Limb (tissue), 2 donors: Measurements from ENCODE around the gene UFM1.
"Not testable (repeated sequence)": the region's sequence is repeated elsewhere in the genome, so short reads cannot be mapped to it uniquely, and the experiment has no call there.

Experiments
- DNase-seq, 2 donors: peaks; one replicate each; pipeline ENCODE4 v3.0.0-alpha.2; 2016; ENCODE audit errors: extremely low spot score in 2 of 2

UFM1 gene

DNA sequence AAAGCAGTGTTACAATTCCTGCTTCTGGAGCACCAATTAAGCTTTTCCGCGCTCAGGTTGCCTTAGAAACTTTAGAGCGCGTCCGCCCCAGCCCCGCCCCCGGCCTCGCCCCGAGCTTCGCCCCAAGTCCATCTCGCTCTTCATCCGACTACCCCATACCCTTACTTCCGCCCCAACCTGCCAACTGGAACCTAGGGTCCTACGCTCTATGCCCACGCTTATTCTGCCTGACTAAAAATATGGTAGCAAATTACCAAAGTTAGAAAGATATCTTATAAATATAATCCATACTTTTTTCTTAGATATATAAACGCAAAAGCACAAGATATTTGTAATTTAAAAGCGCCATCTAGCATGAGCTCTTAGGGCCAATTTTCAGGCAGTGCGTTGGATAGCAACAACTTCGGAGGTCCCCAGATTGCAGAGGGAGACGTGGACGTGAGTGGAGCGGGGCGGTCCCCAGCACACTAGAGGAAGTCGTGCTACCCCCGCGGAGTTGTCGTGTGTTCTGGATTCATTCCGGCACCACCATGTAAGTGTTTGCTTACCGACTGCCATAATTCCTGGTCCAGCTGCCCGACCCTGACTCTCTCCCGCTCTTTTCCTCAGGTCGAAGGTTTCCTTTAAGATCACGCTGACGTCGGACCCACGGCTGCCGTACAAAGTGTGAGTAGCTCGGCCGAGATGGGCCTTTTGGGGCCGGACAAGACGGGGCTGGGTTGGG is at the start of gene UFM1:
TSS of gene UFM1 (plus strand) at position 462 of the 724 bp plus-strand sequence. CDS start at position 531, 69 bp downstream.
- DNase-seq, result peak; percentile 89 to 96

DNA sequence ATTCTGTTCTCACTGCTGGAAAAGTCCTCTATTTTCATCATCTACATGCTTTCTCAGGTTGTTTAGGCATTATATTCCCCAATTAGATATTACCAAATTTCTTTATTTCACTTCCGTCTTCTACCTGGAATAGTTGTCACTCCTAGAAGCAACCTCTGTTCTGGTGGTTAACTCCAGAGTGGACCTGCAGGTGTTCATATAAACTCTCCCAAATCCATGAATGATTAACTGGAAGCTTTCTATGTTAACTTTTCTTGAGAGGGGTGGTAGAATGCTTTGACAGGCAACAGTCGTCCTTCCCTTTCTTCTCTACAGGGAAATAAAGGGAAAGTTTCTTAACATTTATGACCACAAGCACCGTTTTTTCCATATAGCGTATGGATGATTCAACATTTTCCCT is 48.4 kb upstream of the UFM1 start:
- no peak for DNase-seq

DNA sequence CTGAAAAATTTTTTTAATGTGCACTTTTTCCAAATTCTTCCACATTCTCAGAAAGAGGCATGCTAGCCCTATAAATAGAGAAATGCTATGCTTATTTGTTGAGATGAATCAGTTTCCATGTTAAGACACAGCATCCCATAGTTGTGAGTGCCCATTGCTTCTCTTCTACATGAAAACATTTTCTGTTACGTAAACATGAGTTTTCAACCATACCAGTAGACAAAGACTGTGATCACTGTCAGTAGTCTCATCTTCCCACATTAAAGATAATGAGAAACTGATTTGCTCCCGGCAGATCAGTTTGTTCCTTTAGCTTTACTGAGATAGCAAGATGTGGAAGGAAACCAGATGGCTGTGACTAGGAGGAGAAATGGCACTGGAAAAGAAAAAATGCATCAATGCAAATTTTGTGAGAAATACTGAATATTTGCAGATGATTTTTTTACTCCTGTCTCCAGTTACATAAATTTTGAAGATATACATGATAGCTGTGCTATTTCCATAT is 45.8 kb upstream of the UFM1 start:
- DNase-seq, result no peak

DNA sequence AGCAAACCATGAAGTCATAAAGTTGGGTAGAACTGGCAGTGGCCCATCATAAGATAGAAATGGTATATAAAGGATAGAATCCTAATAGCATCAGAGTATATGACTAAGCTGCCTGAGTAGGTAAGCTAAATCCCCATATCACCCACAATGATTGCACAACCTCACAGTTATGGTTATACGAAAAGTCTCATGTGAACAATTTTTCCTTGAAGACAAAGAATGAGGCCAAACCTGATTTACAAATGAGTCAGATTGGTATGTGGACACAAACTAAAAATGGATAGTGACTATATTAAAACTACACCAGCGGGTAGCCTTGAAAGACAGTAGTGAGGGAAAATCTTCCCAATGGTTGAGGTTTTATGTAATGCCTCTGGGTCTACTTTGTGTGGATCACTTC is 40.9 kb upstream of the UFM1 start:
- DNase-seq, result no peak

DNA sequence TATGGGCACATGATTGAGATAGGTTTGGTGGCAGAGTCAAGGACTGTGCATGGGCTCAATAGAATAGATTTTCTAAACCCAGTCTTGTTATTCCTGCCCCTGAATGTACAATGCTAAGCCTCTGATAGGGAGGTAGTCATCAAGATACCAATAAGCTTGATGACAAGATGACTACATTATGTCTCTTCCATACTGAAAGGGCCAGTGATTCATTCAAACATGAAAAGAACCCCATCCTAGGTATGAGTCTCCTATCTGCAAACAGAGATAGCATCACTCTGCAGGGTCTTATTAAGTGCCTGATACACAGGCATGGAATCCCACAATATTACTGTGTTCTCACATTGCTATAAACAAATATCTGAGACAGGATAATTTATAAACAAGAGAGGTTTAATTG is 40.3 kb upstream of the UFM1 start:
- no peak for DNase-seq

DNA sequence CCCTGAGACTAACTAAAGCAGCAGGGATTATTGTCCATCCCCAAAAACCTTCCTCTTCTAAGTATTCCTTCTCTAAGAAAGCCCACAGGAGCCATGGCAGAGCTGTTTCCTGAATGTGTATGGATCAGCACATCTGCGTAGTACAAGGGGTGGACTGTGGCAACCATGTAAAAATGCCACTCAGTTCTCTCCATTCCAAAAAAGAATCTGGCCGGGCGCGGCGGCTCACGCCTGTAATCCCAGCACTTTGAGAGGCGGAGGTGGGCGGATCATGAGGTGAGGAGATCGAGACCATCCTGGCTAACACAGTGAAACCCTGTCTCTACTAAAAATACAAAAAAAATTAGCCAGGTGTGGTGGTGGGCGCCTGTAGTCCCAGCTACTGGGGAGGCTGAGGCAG is 38.5 kb upstream of the UFM1 start:
- DNase-seq, result not testable (repeated sequence)

DNA sequence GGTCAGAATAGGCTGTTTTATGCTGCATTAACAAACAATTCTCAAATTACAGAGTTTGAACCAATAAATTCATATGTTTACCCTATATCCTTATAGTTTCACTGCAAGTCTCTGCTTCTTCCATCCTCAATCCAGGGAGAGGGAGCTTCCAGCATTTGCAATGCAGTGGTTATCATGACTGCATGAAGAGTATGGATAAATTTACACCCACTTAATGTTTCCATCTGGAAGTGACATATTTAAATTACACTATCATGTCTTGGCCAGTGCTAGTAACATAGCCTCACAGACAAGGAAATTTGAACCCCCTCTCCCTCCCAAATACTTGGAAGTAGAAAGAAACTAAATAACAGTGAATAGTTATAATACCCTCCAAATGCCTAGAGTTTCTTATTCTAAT is 33.5 kb upstream of the UFM1 start:
- DNase-seq, result no peak

DNA sequence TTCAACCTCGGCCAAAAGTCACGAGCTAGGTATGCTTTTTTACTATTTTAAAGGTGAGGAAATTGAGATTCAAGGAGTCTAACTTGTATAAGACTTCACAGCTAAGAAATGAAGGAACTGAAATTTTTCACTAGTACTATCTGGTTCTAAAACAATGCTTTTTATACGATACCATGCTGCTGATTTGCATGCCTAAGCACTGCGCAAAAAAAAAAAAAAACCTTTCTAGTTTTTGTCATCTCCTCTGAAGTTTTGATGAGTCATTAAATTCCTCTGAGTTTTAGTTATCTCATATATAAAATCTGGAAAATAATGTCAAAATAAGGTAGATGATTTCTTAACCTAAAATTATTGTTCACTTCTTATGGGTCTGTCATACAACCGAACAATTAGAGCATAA is 28.0 kb upstream of the UFM1 start:
- DNase-seq, result no peak

DNA sequence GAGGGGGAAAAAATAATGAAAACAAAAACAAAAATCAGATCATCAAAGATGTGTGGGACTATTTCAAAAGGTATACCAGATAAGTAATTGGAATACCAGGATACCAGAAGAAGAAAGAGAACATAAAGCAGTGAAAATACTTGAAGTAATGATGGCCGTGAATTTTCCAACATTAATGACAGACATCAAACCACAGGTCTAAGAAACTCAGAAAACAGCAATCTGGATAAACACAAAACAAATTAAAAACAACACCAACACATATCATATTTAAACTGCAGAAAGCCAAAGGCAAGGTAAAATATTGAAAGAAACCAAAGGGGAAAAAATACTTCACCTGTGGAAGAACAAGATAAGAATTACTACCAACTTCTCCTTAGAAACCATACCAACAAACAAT is 24.2 kb upstream of the UFM1 start:
- no peak for DNase-seq

DNA sequence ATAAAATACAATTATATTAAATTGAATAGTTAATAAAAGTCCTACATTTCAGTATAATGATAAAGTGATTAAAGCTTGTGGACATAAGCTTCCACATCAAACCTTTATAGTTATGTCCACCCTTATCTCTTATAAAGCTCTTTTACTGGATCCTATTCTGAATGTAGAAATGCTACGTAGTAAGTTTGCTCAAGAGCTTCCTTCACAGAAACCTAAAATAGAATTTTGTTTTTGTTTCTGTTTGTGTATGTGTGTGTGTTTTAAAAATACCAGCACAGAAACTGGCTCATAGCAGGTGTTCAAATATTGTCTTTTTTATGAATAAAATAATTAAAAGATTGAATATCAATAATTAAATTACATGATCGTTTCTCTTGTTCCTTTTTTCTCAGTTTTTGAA is 21.0 kb upstream of the UFM1 start:
- no peak for DNase-seq

DNA sequence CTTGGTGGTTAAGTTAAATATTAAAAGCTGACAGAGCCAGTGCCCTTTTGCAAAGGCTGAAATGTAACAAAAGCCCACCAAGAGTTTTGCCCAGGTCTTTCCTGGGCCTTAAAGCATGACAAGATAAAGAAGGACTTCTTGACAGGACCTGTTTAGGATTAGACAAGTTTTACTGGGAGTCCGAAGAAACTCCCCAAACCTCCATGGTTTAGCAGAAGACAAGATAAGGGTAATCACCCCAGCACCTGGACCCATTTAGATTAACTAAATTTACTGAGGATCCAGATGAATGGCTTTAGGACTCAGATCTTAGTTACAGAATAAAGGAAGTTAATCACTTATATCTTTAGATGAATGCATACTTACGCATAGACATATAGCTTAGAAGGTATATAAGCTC is 14.8 kb upstream of the UFM1 start:
- DNase-seq, result no peak

DNA sequence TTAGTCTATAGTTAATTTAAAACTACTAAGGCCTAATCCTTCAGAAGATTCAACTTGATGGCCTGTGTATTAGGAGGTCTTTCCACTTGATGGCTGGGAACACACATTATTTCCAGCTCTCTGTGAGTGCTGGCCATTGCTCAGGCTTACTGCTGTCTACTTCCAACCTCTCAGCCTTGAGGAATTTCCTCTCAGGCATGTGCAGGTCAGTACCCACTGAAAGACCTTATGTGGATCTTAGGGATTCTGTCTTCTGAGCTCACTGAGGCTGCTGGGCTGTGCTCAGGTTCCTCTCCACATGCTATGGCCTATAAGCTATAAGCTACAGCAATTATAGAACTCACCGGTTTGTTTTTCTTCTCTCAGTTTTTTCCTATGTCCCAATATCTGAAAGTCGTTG is 11.6 kb upstream of the UFM1 start:
- no peak for DNase-seq

DNA sequence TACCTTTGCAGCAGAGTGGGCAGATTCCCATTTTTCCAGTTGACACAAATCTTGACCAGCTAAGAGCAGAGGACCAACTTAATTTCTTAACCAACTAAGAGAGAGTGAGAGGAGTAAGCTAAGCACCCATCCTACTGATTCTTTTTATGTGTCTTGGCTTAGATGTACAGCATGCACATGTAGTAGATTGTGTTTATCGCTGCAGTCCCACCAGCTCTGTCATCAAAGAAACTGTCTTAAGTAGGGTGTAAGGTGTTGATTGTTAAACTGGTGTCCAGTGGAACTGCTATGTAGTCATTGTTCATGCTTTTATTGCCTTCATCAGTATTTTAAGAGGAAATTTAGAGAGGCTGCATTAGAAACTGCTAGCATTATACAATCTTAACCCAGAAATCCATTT is 9.0 kb upstream of the UFM1 start:
- no peak for DNase-seq

DNA sequence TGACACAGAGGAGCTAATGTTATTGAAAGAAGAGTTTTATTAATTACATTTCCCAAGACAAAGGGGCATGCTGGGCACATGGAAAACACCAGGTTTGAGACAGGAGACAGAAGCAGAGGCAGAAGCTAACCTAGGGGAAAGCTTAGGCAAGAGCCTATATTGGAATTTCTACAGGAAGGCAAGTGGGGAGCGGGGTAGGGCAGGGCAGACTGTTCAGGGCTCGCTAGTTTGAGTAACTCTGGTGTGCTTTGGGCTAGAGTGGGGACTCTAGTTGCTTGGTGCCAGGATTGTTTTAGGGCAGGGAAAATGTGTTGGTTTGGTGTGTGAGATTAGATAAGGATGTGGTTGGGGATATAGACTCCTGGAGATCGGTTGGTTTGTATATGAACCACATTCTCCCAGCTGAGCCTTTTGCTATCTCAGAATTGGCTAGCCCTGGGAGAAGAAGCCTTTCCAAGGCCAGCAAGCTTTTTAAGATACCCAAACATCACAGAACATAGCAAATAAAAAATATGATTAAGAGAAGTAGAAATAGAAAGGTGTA is 8.4 kb upstream of the UFM1 start:
- DNase-seq, result no peak

DNA sequence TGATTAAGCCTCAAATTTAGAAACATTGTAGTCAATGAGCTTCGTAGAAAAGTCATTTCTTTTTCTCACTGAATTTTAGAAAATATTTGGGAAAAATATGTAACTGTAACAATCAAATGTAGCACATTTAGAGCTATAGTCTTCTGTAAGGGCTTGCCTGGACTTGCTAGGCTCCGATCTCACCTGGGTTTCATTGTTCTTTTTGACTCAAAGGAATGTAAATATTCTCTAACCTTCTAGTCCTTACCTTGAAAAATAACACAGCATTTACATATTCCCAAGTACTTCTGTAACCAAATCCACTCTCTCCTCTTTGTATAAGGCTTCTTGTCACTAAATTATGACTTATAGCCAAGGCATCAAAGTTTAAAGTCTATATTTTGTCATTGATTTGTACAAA is 2.9 kb upstream of the UFM1 start:
- DNase-seq, result no peak

DNA sequence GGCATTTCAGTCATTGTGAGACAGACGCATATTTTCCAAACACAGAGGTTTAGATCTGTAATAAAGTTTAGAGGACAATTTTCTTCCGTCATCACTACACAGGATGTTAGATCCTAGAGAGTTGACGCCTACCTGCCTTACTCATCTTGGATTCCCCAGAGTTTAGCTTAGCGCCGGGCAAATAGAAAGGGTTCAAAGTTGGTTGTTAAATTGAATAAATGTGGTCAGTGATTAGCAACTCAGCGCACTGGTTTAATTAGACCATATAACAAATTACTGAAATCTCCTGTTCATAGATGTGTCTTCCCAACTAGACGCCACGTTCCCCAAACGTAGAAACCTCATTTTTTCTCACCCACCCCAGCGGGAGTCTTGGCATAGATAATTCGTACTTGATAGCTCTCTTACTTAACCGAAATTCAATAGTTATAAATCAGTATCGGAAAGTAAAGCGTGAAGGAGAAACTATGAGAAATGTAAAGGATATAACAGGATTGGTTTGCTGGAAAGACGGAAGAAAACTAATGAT is 726 bp upstream of the UFM1 start:
- DNase-seq, result peak in 1 of 2 donors; percentile 10

DNA sequence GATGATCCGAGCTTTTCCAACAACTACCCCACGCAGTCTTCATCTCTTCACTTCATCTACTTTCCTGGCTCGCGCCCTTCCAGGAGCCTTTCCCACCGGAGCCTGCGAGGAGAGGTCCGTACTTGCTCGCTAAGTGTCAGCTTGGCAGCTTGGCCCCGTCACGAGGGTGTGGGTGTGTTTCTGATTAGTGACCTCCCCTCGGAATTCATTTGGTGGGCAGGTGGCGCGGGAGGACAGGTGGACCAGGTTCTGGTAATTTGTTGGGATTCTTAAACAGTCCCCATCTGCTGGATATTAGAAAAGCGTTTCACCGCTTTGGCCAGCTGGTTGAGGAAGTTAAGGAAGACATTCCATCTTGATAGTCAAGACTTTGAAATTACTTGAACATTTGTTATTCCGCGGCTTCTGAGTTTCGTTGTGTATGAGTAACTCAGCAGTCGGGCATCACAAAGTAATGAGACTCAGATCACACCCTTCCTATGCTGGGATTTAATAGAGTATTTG is 515 bp downstream of the UFM1 start:
- DNase-seq, result peak; percentile 43 to 78

DNA sequence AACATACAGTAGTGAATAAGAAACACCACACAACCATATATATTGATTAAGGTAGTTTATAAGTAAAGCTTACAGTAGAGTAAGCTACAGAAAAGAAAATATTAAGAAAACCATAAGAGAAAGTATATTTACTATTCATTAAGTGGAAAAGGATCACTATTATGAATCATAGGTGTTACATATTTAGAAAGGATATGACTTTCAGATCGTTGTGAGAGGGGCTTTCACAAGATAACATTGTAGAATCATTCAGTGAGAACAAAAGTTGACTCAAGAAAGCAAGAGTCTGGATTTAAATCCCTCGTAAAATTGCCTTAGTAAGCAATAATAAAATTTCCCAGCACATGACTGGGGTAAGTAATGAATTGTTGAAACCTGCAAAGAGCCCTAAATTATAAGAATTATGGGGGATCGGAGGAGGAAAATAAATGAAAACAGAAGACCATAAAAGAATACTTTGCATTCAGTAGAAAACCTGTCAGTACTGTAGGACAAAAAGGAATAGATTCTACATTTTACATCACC is 6.0 kb downstream of the UFM1 start:
- no peak for DNase-seq

DNA sequence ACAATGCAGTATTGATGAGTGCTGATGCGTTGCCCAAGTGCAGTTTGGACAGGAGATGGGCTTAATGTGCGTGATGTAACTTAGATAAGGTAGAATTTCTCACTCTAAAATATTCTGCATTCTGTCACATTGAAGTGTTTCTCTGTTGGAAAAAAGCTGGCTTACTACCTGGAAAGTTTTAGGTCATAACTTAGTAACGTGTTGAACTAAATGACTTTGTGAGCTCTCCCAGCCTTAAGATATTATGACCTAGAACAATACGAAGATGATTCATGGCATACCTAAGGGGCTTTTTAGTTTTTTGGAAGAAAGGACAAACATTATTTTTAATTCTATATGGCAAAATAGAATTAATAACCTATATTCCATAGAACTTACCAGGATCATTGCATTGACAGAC is 9.0 kb downstream of the UFM1 start:
- no peak for DNase-seq

DNA sequence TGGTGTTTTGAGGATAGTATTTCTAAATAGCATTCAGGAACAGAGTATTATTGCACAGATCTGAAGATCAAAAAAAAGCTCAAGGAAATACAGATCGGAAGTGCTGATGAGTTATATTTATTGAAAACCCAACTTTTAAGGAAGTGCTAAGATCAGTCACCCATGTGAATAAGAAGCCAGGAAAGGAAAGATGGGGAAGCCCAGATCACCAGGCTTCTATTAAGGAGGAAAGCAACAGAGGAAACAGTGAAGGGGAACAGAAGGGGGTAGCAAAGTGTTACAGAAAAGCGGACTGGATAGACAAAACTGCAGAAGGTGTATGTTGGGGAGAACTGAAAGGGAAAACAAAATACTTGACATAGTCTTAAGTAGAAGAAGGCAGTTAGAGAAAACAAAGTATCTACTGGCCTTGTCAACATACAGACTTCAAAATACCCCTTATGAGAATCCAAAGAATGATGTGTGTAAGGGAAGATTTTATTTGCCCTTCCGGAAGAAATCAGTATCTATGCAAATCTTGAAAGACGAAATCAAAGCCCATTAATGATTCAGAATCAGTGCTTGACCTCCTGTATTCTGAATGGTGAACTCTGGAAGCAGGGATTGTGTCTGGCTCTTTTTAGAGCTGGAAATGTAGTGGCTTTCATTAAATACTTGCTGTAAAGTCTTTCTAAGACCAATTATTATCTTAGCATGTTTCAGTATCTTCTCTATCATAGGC is 12.1 kb downstream of the UFM1 start:
- DNase-seq, result no peak

DNA sequence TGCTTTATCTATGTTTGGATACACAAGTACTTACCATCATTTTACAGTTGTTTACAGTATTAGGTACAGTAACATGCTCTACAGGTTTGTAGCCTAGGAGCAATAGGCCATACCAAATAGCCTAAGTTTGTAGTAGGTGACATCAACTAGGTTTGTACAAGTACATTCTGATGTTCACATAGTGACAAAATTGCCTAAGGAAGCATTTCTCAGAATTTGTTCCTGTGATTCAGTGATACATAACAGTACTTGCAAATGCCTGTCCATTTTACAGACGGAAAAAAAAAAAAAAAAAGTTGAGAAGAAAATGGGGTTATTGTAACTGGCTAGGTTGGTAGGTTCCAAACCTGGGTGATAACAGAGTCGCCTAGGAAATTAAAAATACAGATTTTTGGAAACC is 13.6 kb downstream of the UFM1 start:
- DNase-seq, result no peak

DNA sequence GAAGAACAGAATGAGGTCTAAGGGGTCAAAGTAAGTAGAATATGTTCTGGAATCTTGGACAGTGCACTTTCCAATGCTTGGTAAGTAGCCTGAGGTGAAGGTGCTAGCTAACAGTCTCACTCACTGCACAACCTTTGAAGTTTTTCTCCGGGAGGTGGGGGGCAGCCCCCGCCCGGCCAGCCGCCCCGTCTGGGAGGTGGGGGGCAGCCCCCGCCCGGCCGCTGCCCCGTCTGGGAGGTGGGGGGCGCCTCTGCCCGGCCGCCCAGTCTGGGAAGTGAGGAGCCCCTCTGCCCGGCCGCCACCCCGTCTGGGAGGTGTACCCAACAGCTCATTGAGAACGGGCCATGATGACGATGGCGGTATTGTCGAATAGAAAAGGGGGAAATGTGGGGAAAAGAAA is 14.1 kb downstream of the UFM1 start:
- DNase-seq, result not testable (repeated sequence)
